GM12878 (cell line): ENCODE measurements around the gene IRF2. TPM values are rescaled to one million over a fixed set of nuclear protein-coding genes. Genes with fewer than 3 reads are reported as not detected.

Source experiments
- ATAC-seq: fragments of 200-7000 bp; cut with Tn5 transposase; 3 replicates; pipeline ENCODE4 v1.9.1; 2020; ENCODE audit warnings: mild to moderate bottlenecking, moderate library complexity
- BruUV-seq: library from RNA; stranded (reverse); fragments of 400-500 nt; replicated peaks from 2 replicates; lab custom pipeline; 2021; lab: Mats Ljungman, UMichigan
- CTCF ChIA-PET: fragments of 300-600 bp; sonication (Branson Sonifier 250); formaldehyde crosslinking; extraction: SDS; loops from one replicate; lab custom pipeline; 2021; ENCODE audit warnings: inconsistent platforms; lab: Yijun Ruan, JAX
- POLR2A ChIA-PET: fragments of 350-600 bp; formaldehyde crosslinking; extraction: SDS; loops from one replicate; lab custom pipeline; 2021; ENCODE audit warnings: inconsistent platforms; lab: Charles Lee
- RAD21 ChIA-PET: fragments of 300-600 bp; sonication (Branson Sonifier 250); formaldehyde crosslinking; loops from one replicate; lab custom pipeline; 2023; ENCODE audit warnings: antibody characterized with exemption; ENCODE audit not compliant: unreplicated experiment; lab: Charles Lee
- SMC1A ChIA-PET: fragments of 300-600 bp; sonication (Branson Sonifier 250); formaldehyde crosslinking; loops from one replicate; lab custom pipeline; 2023; ENCODE audit not compliant: unreplicated experiment, uncharacterized antibody; lab: Charles Lee
- DNase-seq: peaks from one replicate; pipeline ENCODE4 v3.0.0-alpha.2; 2011; ENCODE audit warnings: low read depth, low spot score
- FAIRE-seq: peaks from 3 replicates; lab custom pipeline; 2011; peaks lifted over from hg19 to GRCh38; lab: Jason Lieb, UNC
- H2AFZ ChIP-seq: 2 replicates; pipeline ENCODE4 v1.6.0; 2011; ENCODE audit warnings: low read depth, low read length, control low read depth; ENCODE audit not compliant: control insufficient read depth
- H3K27ac ChIP-seq: 2 replicates; pipeline ENCODE4 v1.5.1; 2011; ENCODE audit warnings: control low read depth; ENCODE audit not compliant: control insufficient read depth, insufficient read depth
- H3K27me3 ChIP-seq, 2 experiments: replicated peaks in 1 of 2; 2 replicates each; pipeline versions ENCODE4 v1.6.0 to v1.6.1; 2011; ENCODE audit warnings: low read length in 1 of 2; ENCODE audit not compliant: control insufficient read depth in 2 of 2, insufficient read depth in 2 of 2
- H3K36me3 ChIP-seq, 2 experiments: 2 replicates each; pipeline ENCODE4 v1.5.1; 2011; ENCODE audit warnings: low read length in 1 of 2; ENCODE audit not compliant: control insufficient read depth in 2 of 2, insufficient read depth in 2 of 2
- H3K4me1 ChIP-seq: 2 replicates; pipeline ENCODE4 v1.6.1; 2011; ENCODE audit warnings: mild to moderate bottlenecking, low read length, moderate library complexity, mixed read lengths; ENCODE audit not compliant: control insufficient read depth, insufficient read depth
- H3K4me2 ChIP-seq: 2 replicates; pipeline ENCODE4 v1.6.0; 2011; ENCODE audit warnings: control low read depth; ENCODE audit not compliant: control insufficient read depth, insufficient read depth
- H3K4me3 ChIP-seq: fragments of 200-600 bp; sonication (generic); 2 replicates; pipeline ENCODE4 v1.5.1; 2016
- H3K79me2 ChIP-seq: 2 replicates; pipeline ENCODE4 v1.6.0; 2011; ENCODE audit warnings: low read length; ENCODE audit not compliant: control insufficient read depth, insufficient read depth
- H3K9ac ChIP-seq: 2 replicates; pipeline ENCODE4 v1.8.0; 2011; ENCODE audit warnings: low read length, control low read depth, mixed read lengths; ENCODE audit not compliant: control insufficient read depth, insufficient read depth
- H3K9me3 ChIP-seq: replicated peaks from 3 replicates; pipeline ENCODE4 v1.5.1; 2011; ENCODE audit warnings: mild to moderate bottlenecking, low read length; ENCODE audit not compliant: control insufficient read depth, insufficient read depth
- H4K20me1 ChIP-seq: 2 replicates; pipeline ENCODE4 v1.6.0; 2011; ENCODE audit not compliant: control insufficient read depth, insufficient read depth
- CREM ChIP-seq: IDR thresholded peaks from 2 replicates; pipeline ENCODE4 v1.6.1; 2014; ENCODE audit warnings: antibody characterized with exemption, low read depth
- CUX1 ChIP-seq: IDR thresholded peaks from 2 replicates; pipeline ENCODE4 v1.6.1; 2012; ENCODE audit warnings: improper control_type of control experiment, low read depth, low read length; ENCODE audit not compliant: insufficient replicate concordance
- E4F1 ChIP-seq: fragments of 450-650 bp; IDR thresholded peaks from 2 replicates; pipeline ENCODE4 v1.6.1; 2018; ENCODE audit warnings: borderline replicate concordance, mild to moderate bottlenecking; ENCODE audit not compliant: partially characterized antibody
- HCFC1 ChIP-seq: fragments of 150-350 bp; IDR thresholded peaks from 2 replicates; pipeline ENCODE4 v1.6.1; 2014; ENCODE audit warnings: low read length
- NFYB ChIP-seq: IDR thresholded peaks from 2 replicates; pipeline ENCODE4 v1.6.1; 2011; ENCODE audit warnings: low read depth, mild to moderate bottlenecking, low read length, improper control_type of control experiment, moderate library complexity; ENCODE audit not compliant: insufficient read depth
- POU2F2 ChIP-seq: IDR thresholded peaks from 3 replicates; pipeline ENCODE4 v1.6.1; 2011; ENCODE audit warnings: low read depth, mild to moderate bottlenecking, low read length, borderline replicate concordance
- RB1 ChIP-seq: fragments of 450-650 bp; formaldehyde crosslinking; IDR thresholded peaks from 2 replicates; pipeline ENCODE4 v1.6.1; 2017; ENCODE audit warnings: mild to moderate bottlenecking, borderline replicate concordance
- RCOR1 ChIP-seq: conservative IDR thresholded peaks from 2 replicates; pipeline ENCODE4 v1.6.1; 2012; ENCODE audit warnings: low read depth, low read length, improper control_type of control experiment
- RELA ChIP-seq: fragments of 450-650 bp; IDR thresholded peaks from 2 replicates; pipeline ENCODE4 v1.8.0; 2014; ENCODE audit warnings: borderline replicate concordance; ENCODE audit not compliant: partially characterized antibody
- RFX5 ChIP-seq: IDR thresholded peaks from 2 replicates; pipeline ENCODE4 v1.6.1; 2011; ENCODE audit warnings: low read depth, low read length, improper control_type of control experiment
- SRF ChIP-seq, 2 experiments: IDR thresholded peaks; 2 replicates each; pipeline ENCODE4 v1.6.1; 2011; ENCODE audit warnings: low read depth in 2 of 2, low read length in 2 of 2, mild to moderate bottlenecking in 1 of 2, moderate library complexity in 1 of 2
- TARDBP ChIP-seq: IDR thresholded peaks from 2 replicates; pipeline ENCODE4 v1.6.1; 2016; ENCODE audit warnings: borderline replicate concordance
- ZBTB33 ChIP-seq: fragments of 450-650 bp; IDR thresholded peaks from 2 replicates; pipeline ENCODE4 v1.6.1; 2017; ENCODE audit warnings: mild to moderate bottlenecking
- WGBS: methylation state at CpG from one replicate; pipeline ENCODE4 v1.1.6; 2016; ENCODE audit warnings: low lambda C conversion rate; ENCODE audit not compliant: insufficient replicate concordance, insufficient coverage; ENCODE audit errors: missing lambda C conversion rate; 5-methylcytosine and 5-hydroxymethylcytosine counted together
- in situ Hi-C: fragments of 300-500 bp; cut with MboI; formaldehyde crosslinking; loops from 9 replicates; pipeline ENCODE4 v1.14.3; 2018; ENCODE audit warnings: mixed read lengths
- intact Hi-C: fragments of 100-400 bp; cut with micrococcal nuclease; formaldehyde crosslinking; loops from one replicate; pipeline ENCODE4 v1.14.2; 2022; ENCODE audit not compliant: unreplicated experiment
- polyA plus RNA-seq, 11 experiments: library from polyadenylated mRNA; depleted of rRNA in 4 of 11; unstranded in 6 of 11; stranded (reverse) in 5 of 11; fragments of >200 nt; fragmentation: Nextera tagmentation in 4 of 11; fragmentation: Illumina TruSeq in 1 of 11; extraction: Ambion mirVana in 4 of 11; extraction: Trizol in 1 of 11; gene quantifications; 1 replicate in 1 of 11; 2 replicates in 10 of 11; pipeline versions ENCODE4 v1.2.1 to v1.2.3, GENCODE V29; 2011 to 2016; ENCODE audit warnings: inconsistent platforms in 2 of 11, missing spikeins in 2 of 11, low read depth in 1 of 11
- total RNA-seq, 4 experiments: library from RNA; depleted of rRNA in 3 of 4; stranded (reverse); fragments of >200 nt in 3 of 4; fragmentation: Illumina TruSeq in 1 of 4; extraction: Trizol in 1 of 4; gene quantifications; 2 replicates each; pipeline versions ENCODE4 v1.2.1 to v1.2.3, GENCODE V29; 2013 to 2021

Gene IRF2
- total and polyA plus RNA-seq, 10 of the 15 experiments (the other 5 are each of a cell fraction or from before 2014, with no cell fraction given), result 45.1 to 99.3 (median 58.9) TPM

- intact Hi-C loops (no loop called here), in situ Hi-C loops (no loop called here)
- RAD21 ChIA-PET, result no interaction called here
- no peak for DNase-seq
- H3K4me1 ChIP-seq, result no peaks in the 10 kb centered on the region
- peaks cover 7 to 30% of the 10 kb centered on the region in 2 experiments for H3K36me3 ChIP-seq
- peaks cover 56% of the 10 kb centered on the region for H3K79me2 ChIP-seq
- H3K27me3 ChIP-seq, result no peaks in the 10 kb centered on the region
- no peak overlapping the region for H2AFZ ChIP-seq
- H3K4me3 ChIP-seq, result no peak overlapping the region
- BruUV-seq, result no TSS peak
- H3K4me2 ChIP-seq, result no peak overlapping the region
- SMC1A ChIA-PET, result interaction anchor here (1.5 kb wide), 1 partner anchor 11 kb away, joined by 3 read pairs; no protein-coding TSS in a partner anchor
- peaks cover 2% of the 10 kb centered on the region; the same call in 1 of the 2 replicates for H4K20me1 ChIP-seq
- WGBS, result 86% methylated on average over 16 of the region's 16 CpGs
- no peaks in the 10 kb centered on the region for H3K9me3 ChIP-seq
- POLR2A ChIA-PET, result interaction anchor here (0.8 kb wide), 1 partner anchor 16 kb away, joined by 3 read pairs; no protein-coding TSS in a partner anchor
- no peak overlapping the region for H3K27ac ChIP-seq
- CTCF ChIA-PET, result interaction anchor here (0.6 kb wide), 1 partner anchor 71 kb away, joined by 3 read pairs; no protein-coding TSS in a partner anchor
- ATAC-seq, result no peak
- no peak overlapping the region for H3K9ac ChIP-seq
- no peak for FAIRE-seq
- TF ChIP-seq RCOR1 (no peak), CUX1 (no peak), RELA (no peak), RFX5 (no peak), SRF (IDR thresholded peaks at IDR 0.05; ENCODE audit: low read depth in 2 of 2, low read length in 2 of 2) (no peak), CREM (no peak), E4F1 (no peak), NFYB (no peak), RB1 (no peak), ZBTB33 (no peak), HCFC1 (no peak), POU2F2 (no peak), TARDBP (no peak)
Observed at GRCh38 chr4:184432127-184432922, 42.0 kb downstream of the IRF2 start.
